GM12865 (cell line): ENCODE results near the gene CTDSPL2.

Experiments
- DNase-seq: peaks from one replicate; pipeline ENCODE4 v3.0.0; 2010; ENCODE audit warnings: low read depth
- H3K4me3 ChIP-seq: 2 replicates; pipeline ENCODE4 v1.5.1; 2011; ENCODE audit warnings: mild to moderate bottlenecking, low read depth, low read length, control low read depth
- TF ChIP-seq, protein P1 (sequence below): IDR thresholded peaks from 2 replicates; pipeline ENCODE4 v1.5.1; 2011; ENCODE audit warnings: low read length, control low read depth, low read depth, inconsistent platforms; ENCODE audit not compliant: insufficient read depth; ENCODE audit errors: missing control alignments

Gene CTDSPL2

DNA sequence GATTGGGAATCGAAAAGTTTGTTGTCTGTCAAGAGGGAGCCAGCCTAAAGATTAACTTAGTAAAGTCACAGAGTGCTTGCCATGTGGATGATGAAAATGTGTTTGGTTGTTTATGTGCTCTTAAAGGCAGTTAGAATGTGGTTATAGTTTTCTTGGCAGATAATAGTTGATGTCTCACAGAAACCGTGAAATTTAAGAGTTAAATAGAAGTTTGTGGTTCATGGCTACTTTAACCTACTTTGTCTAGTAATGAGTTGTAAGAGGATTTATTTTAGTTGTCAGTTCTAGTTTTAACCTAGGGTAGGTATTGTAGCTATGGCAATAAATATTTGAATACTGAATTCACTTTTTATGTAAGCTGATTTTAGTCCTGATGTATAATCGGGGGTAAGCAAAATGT lies 73.1 kb downstream of the CTDSPL2 start:
- TF ChIP-seq, protein P1, sequence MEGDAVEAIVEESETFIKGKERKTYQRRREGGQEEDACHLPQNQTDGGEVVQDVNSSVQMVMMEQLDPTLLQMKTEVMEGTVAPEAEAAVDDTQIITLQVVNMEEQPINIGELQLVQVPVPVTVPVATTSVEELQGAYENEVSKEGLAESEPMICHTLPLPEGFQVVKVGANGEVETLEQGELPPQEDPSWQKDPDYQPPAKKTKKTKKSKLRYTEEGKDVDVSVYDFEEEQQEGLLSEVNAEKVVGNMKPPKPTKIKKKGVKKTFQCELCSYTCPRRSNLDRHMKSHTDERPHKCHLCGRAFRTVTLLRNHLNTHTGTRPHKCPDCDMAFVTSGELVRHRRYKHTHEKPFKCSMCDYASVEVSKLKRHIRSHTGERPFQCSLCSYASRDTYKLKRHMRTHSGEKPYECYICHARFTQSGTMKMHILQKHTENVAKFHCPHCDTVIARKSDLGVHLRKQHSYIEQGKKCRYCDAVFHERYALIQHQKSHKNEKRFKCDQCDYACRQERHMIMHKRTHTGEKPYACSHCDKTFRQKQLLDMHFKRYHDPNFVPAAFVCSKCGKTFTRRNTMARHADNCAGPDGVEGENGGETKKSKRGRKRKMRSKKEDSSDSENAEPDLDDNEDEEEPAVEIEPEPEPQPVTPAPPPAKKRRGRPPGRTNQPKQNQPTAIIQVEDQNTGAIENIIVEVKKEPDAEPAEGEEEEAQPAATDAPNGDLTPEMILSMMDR = no peak
- peak; percentile 21 for DNase-seq
- H3K4me3 ChIP-seq = no peak overlapping the region

DNA sequence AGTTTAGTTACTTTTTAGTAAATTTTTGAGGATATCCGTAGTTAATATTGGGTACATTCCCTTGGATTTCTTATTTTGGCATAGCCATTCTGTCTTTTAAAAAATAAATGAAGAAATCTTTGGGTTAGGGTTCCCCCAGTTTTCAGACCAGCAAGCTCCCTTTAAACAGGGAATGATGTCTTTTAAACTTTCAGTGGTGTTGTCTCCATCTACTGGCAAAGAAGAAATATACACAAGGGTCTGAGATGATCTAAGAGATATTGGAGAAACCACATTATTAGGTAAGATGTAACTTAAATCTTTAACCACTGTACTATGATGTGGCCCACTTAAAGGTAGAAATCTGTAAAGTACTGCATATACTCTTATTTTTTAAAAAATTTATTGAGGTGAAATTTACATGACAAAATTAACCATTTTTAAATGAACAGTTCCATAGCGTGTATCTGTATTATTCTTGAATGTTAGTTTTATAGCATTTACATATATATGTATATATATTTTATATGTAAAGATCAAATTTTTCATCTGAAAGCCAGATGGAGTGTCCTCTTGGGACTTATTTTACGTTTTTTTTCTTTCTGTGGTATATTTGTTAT lies 74.4 kb downstream of the CTDSPL2 start:
- DNase-seq = peak; percentile 41
- H3K4me3 ChIP-seq = no peak overlapping the region
- TF ChIP-seq, protein P1 = peak; percentile 48

DNA sequence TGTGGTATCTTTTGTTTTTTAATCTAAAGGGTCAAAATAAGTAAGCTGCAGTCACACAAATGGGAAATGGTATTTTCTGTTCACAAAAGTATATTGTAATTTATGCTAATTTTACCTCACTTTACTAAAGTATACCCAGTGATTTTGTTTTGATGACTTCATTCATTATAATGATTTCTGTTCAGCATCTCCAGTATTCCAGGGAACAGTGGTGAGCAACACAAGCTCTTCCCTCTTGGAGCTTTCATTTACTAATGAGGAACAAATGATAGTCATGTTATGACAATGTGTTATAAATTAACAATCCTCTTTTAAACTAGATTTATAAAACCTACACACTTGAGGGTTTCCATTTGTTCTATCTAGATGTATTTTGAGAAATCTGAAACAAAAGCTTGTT lies 89.0 kb downstream of the CTDSPL2 start:
- no peak overlapping the region for H3K4me3 ChIP-seq
- TF ChIP-seq, protein P1 = no peak
- no peak for DNase-seq

DNA sequence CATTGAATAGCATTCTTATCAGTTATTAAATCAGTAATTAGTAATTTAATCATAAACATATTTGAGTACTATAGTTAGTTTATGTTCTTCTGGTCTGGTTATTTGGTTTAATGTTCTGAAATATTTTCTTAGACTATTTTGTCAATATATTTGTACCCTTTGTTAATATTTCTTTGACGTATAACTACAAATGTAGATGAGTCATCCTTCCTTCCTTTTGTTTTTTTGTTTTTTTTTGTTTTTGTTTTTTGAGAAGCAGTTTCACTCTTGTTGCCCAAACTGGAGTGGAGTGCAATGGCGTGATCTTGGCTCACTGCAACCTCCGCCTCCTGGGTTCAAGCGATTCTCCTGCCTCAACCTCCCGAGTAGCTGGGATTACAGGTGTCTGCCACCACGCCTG lies 92.1 kb downstream of the CTDSPL2 start:
- TF ChIP-seq, protein P1 = no peak
- no peak for DNase-seq
- H3K4me3 ChIP-seq = no peak overlapping the region

DNA sequence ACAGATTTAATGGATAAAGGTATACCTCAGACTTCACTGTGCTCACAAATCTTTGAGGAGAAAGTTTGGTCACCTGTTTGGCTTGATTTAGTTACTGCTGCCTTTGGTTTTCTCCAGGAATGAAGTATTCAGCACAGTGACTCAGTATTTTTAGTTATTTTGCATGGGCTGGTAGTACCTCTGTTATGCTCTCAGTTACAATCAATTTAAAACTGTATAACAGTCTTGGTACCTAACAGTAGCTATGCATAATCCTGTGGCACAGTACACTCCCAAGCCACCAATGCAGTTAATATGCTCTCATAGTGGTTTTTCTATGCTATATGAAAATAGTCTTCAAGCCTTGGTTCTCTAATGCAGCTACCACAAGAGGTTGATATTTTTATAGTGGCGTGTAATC lies 97.6 kb downstream of the CTDSPL2 start:
- no peak overlapping the region for H3K4me3 ChIP-seq
- no peak for DNase-seq
- TF ChIP-seq, protein P1 = no peak

DNA sequence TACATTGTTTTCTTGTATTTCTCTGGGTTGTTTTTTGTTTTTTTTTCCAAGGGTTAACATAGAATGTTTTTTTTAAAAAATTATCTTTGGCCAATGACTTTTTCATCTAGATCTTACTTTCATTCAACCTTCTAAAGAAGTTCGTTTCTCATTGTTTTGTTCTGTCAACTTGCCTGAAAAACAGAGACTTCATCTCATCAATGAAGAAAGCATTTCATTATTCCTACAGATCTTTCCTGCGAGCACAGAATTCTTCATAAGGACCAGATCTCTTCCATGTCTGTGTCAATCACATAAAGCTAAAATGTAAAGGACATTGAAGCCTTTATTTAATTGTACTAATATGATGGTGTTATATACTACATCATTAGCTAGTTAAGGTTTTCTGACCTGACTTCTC lies 99.8 kb downstream of the CTDSPL2 start:
- DNase-seq = no peak
- no peak overlapping the region for H3K4me3 ChIP-seq
- TF ChIP-seq, protein P1 = no peak
